ENCODE data around the gene PREPL.
"Not testable (repeated sequence)": the region's sequence is repeated elsewhere in the genome, so short reads cannot be mapped to it uniquely, and the experiment has no call there.

PREPL gene

DNA sequence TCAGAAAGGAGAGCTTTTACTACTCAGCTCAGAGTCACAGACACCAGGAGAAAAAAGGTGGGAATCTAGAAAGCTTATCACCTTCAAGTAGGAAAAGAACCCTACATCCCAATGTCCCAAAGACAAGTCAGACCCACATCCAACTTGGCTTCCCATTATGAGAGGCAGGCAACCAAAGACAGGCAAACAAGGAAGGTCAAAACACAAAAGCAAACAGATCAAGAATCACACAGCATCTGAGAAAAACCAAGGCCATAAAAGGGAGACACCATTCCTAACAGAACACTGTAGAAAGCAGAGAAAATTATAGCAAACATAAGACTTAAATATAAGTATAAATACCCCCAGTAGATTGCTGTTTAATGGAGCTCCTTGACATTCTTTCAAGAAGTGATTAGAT is 45.3 kb downstream of the PREPL start:
- no peak for DNase-seq (ENCODE audit: low read depth)

DNA sequence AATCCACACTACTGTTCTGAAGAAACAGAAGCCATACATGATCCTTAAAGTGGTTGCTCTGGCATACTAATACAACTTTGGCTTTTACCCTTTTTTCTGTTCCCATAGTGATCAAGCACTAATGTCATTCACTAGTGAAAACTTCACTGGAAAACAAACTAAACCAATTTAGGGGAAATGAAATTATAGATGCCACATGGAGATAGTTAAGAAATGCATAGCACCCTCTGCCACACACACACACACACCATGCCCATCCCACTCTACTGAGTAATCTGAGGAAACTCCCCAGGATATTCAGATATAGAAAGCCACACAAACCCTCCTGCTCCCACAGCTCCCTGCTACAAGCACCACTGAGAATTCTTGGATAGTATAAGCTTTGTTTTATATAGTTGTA is 46.9 kb downstream of the PREPL start:
- DNase-seq (ENCODE audit: low read depth), result no peak
- TF ChIP-seq, protein P1, sequence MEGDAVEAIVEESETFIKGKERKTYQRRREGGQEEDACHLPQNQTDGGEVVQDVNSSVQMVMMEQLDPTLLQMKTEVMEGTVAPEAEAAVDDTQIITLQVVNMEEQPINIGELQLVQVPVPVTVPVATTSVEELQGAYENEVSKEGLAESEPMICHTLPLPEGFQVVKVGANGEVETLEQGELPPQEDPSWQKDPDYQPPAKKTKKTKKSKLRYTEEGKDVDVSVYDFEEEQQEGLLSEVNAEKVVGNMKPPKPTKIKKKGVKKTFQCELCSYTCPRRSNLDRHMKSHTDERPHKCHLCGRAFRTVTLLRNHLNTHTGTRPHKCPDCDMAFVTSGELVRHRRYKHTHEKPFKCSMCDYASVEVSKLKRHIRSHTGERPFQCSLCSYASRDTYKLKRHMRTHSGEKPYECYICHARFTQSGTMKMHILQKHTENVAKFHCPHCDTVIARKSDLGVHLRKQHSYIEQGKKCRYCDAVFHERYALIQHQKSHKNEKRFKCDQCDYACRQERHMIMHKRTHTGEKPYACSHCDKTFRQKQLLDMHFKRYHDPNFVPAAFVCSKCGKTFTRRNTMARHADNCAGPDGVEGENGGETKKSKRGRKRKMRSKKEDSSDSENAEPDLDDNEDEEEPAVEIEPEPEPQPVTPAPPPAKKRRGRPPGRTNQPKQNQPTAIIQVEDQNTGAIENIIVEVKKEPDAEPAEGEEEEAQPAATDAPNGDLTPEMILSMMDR (IDR thresholded peaks at IDR 0.05; ENCODE audit: low read length, missing control alignments), result no peak
- no peak overlapping the region for H3K4me3 ChIP-seq (replicated peaks; ENCODE audit: low read depth, low read length)

More for the DNA sequence above, 45.3 kb downstream of the PREPL start:
- no peak overlapping the region for H3K4me3 ChIP-seq (replicated peaks; ENCODE audit: low read depth, low read length)
- TF ChIP-seq, protein P1 (IDR thresholded peaks at IDR 0.05; ENCODE audit: low read length, missing control alignments), result no peak

DNA sequence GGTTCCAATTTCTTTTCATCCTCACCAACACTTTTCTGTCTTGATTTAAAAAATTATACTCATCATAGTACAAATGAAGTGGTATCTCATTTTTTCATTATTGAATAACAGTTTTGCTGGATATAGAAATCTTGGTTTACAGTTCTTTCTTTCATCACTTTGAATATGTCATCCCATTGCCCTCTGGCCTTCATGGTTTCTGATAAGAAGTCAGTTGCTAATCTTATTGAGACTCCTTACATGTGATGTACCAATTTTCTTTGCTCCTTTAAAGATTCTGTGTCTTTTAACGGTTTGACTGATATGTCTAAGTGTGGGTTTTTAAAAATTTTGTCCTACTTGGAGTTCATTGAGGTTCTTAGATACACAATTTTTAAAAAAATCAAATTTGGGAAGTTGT is 51.0 kb downstream of the PREPL start:
- no peak for DNase-seq (ENCODE audit: low read depth)
- H3K4me3 ChIP-seq (replicated peaks; ENCODE audit: low read depth, low read length), result no peak overlapping the region
- TF ChIP-seq, protein P1 (IDR thresholded peaks at IDR 0.05; ENCODE audit: low read length, missing control alignments), result no peak

DNA sequence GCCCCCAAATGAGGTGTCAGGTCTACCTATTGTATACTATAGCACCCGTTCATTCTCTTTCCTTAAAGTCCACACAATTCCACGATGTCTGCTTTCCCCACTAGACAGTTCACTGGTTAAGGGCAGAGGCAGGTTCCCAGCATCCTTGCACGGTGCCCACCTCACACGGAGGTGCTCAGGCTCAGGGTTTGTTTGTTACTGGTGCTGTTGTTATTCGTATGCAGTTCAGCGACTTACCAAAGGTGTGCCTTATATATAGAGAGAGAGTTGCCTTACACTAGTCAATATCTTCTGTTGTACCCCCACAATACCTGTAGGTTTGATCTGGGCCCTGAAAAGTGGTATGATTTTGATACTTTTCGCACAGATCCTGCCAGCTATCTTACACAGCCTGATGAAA is 55.4 kb downstream of the PREPL start:
- TF ChIP-seq, protein P1 (IDR thresholded peaks at IDR 0.05; ENCODE audit: low read length, missing control alignments), result no peak
- no peak overlapping the region for H3K4me3 ChIP-seq (replicated peaks; ENCODE audit: low read depth, low read length)
- no peak for DNase-seq (ENCODE audit: low read depth)

DNA sequence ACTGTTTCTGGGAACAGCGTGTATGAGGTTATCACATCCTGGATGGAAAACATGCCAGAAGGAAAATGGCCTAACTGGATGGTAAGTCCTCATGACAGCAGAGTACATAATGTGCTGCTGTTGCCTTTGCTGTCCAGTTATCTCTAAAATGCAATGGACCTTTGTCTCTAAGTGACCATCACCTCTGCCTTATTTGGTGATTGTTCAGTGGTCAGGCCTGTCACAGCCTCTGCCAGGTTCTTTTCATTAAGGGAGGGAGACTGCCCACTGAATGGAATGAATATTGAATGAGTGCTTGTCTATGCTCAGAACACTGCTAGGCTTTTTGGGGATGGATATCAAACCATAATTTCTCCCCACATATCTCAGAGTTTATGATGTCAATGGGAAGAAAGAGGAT is 57.0 kb downstream of the PREPL start:
- no peak for DNase-seq (ENCODE audit: low read depth)
- H3K4me3 ChIP-seq (replicated peaks; ENCODE audit: low read depth, low read length), result no peak overlapping the region
- TF ChIP-seq, protein P1 (IDR thresholded peaks at IDR 0.05; ENCODE audit: low read length, missing control alignments), result no peak

DNA sequence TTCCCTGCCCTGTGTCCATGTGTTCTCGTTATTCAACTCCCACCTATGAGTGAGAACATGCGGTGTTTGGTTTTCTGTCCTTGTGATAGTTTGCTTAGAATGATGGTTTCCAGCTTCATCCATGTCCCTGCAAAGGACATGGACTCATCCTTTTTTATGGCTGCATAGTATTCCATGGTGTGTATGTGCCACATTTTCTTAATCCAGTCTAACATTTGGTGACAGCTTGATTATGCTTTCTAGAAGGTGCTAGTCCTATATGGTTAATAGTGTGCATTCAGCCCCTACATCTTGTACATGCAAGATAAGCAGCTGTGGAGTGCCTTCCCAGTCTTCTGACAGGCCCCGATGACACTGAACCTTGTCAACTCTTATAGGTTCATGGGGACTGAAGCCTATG is 57.5 kb downstream of the PREPL start:
- not testable (repeated sequence) for H3K4me3 ChIP-seq (replicated peaks; ENCODE audit: low read depth, low read length); DNase-seq (ENCODE audit: low read depth)

DNA sequence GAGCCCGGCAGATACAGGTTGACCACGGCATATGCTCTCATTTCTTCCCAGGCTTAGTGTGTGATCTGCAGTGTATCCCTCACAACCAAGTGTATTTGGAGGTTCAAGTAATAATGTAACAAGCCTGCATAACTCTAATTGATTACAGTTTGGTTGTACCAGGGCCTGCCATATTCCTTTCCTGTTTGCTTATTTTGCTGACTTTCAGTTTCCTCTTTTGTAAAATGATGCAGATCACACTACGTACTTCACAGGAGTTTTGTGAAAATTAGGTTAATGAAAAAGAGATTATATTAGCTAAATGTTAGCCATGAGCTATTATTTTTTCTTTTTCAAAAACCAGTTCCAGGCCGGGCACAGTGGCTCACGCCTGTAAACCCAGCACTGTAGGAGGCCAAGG is 60.2 kb downstream of the PREPL start:
- no peak for DNase-seq (ENCODE audit: low read depth)
- TF ChIP-seq, protein P1 (IDR thresholded peaks at IDR 0.05; ENCODE audit: low read length, missing control alignments), result no peak
- no peak overlapping the region for H3K4me3 ChIP-seq (replicated peaks; ENCODE audit: low read depth, low read length)

DNA sequence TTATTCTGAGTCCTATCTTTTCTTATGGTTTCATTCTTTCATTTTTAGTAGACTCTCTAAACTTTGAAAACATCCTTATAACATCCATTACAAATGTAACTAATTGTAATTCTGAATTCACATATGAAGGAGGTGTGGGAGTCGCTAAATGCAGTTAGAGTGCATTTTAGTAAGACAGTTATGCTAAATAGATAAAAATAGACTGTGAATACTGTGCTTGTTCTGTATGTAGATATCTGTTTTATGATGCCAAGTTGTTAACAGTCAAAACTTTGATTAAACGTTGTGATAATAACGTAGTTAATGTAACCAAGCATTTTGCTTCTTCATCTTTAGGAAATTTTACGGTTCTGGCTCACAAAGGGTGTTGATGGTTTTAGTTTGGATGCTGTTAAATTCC is 61.7 kb downstream of the PREPL start:
- H3K4me3 ChIP-seq (replicated peaks; ENCODE audit: low read depth, low read length), result no peak overlapping the region
- DNase-seq (ENCODE audit: low read depth), result no peak
- TF ChIP-seq, protein P1 (IDR thresholded peaks at IDR 0.05; ENCODE audit: low read length, missing control alignments), result no peak

Data from fibroblast of pulmonary artery (primary cell).